Memory B cell (primary cell): Measurements from ENCODE around the gene DPP8.

ENCODE experiments used
- ATAC-seq: fragments of 150-1000 bp; cut with Tn5 transposase; 2 replicates; pipeline ENCODE4 v1.10.0; 2021; ENCODE audit warnings: low read depth, mild to moderate bottlenecking, moderate library complexity
- DNase-seq, 2 donors: peaks; one replicate each; pipeline ENCODE4 v3.0.0; 2022; ENCODE audit warnings: low spot score in 2 of 2
- H3K27ac Mint-ChIP-seq: one replicate; pipeline ENCODE4 v1.8.0; 2022; ENCODE audit warnings: mild to moderate bottlenecking, moderate library complexity, mixed read lengths
- H3K27me3 Mint-ChIP-seq: one replicate; pipeline ENCODE4 v1.8.0; 2022; ENCODE audit warnings: mixed read lengths
- H3K36me3 Mint-ChIP-seq: one replicate; pipeline ENCODE4 v1.8.0; 2022; ENCODE audit warnings: mild to moderate bottlenecking, mixed read lengths
- H3K4me1 Mint-ChIP-seq: one replicate; pipeline ENCODE4 v1.8.0; 2022; ENCODE audit warnings: mixed read lengths
- H3K4me3 Mint-ChIP-seq: one replicate; pipeline ENCODE4 v1.8.0; 2022; ENCODE audit warnings: mild to moderate bottlenecking, moderate library complexity, mixed read lengths
- H3K9me3 Mint-ChIP-seq: one replicate; pipeline ENCODE4 v1.8.0; 2022; ENCODE audit warnings: mixed read lengths

The DPP8 gene

GRCh38 chr15:65426216-65426853 lies 91.2 kb downstream of the DPP8 start:
- Mint-ChIP-seq H3K9me3 (no peaks in the 10 kb centered on the region), H3K27me3 (peaks cover 27% of the 10 kb centered on the region), H3K27ac (no peak overlapping the region), H3K4me1 (peaks cover 12% of the 10 kb centered on the region), H3K4me3 (no peak overlapping the region), H3K36me3 (peaks cover 1% of the 10 kb centered on the region)
- DNase-seq (no peak), ATAC-seq (no peak)

- H3K36me3 Mint-ChIP-seq, result no peaks in the 10 kb centered on the region
- peaks cover 34% of the 10 kb centered on the region for H3K27me3 Mint-ChIP-seq
Measured at GRCh38 chr15:65424683-65425082, 92.8 kb downstream of the DPP8 start.

GRCh38 chr15:65423976-65424679 lies 93.4 kb downstream of the DPP8 start:
- no peaks in the 10 kb centered on the region for H3K9me3 Mint-ChIP-seq
- ATAC-seq (no peak), DNase-seq (no peak)
- H3K4me1 Mint-ChIP-seq, result peaks cover 12% of the 10 kb centered on the region
- H3K4me3 Mint-ChIP-seq, result peak overlapping the region; percentile 78
- peaks cover 34% of the 10 kb centered on the region for H3K27me3 Mint-ChIP-seq
- no peak overlapping the region for H3K27ac Mint-ChIP-seq
- no peaks in the 10 kb centered on the region for H3K36me3 Mint-ChIP-seq

More at GRCh38 chr15:65424683-65425082, 92.8 kb downstream of the DPP8 start:
- no peaks in the 10 kb centered on the region for H3K9me3 Mint-ChIP-seq
- H3K4me3 Mint-ChIP-seq, result no peak overlapping the region
- no peak overlapping the region for H3K27ac Mint-ChIP-seq
- no peak for DNase-seq
- peaks cover 12% of the 10 kb centered on the region for H3K4me1 Mint-ChIP-seq
- no peak for ATAC-seq

- DNase-seq (no peak), ATAC-seq (no peak)
- Mint-ChIP-seq H3K4me3 (peak overlapping the region; percentile 78), H3K27ac (no peak overlapping the region), H3K27me3 (peaks cover 38% of the 10 kb centered on the region), H3K36me3 (no peaks in the 10 kb centered on the region), H3K9me3 (no peaks in the 10 kb centered on the region), H3K4me1 (peaks cover 12% of the 10 kb centered on the region)
Measured at GRCh38 chr15:65423150-65423975, 94.1 kb downstream of the DPP8 start.

GRCh38 chr15:65421360-65422215 lies 95.9 kb downstream of the DPP8 start:
- H3K9me3 Mint-ChIP-seq, result no peaks in the 10 kb centered on the region
- H3K27ac Mint-ChIP-seq, result peak overlapping the region; percentile 7
- ATAC-seq (peak; percentile 50), DNase-seq (no peak)
- H3K27me3 Mint-ChIP-seq, result peaks cover 38% of the 10 kb centered on the region
- peak overlapping the region; percentile 82 for H3K4me3 Mint-ChIP-seq
- H3K36me3 Mint-ChIP-seq, result no peaks in the 10 kb centered on the region
- peaks cover 12% of the 10 kb centered on the region for H3K4me1 Mint-ChIP-seq

- peaks cover 12% of the 10 kb centered on the region for H3K4me1 Mint-ChIP-seq
- ATAC-seq (no peak), DNase-seq (no peak)
- H3K4me3 Mint-ChIP-seq, result no peak overlapping the region
- H3K36me3 Mint-ChIP-seq, result no peaks in the 10 kb centered on the region
- H3K9me3 Mint-ChIP-seq, result no peaks in the 10 kb centered on the region
- H3K27ac Mint-ChIP-seq, result no peak overlapping the region
- peaks cover 34% of the 10 kb centered on the region for H3K27me3 Mint-ChIP-seq
Measured at GRCh38 chr15:65420975-65421359, 96.5 kb downstream of the DPP8 start.

GRCh38 chr15:65418596-65418995 lies 98.9 kb downstream of the DPP8 start:
- Mint-ChIP-seq H3K36me3 (no peaks in the 10 kb centered on the region), H3K9me3 (no peaks in the 10 kb centered on the region), H3K27me3 (peaks cover 21% of the 10 kb centered on the region), H3K4me1 (peaks cover 9% of the 10 kb centered on the region), H3K4me3 (no peak overlapping the region), H3K27ac (no peak overlapping the region)
- DNase-seq (no peak), ATAC-seq (no peak)

GRCh38 chr15:65416845-65417416 lies 100.6 kb downstream of the DPP8 start:
- Mint-ChIP-seq H3K4me1 (peaks cover 2% of the 10 kb centered on the region), H3K4me3 (no peak overlapping the region), H3K36me3 (no peaks in the 10 kb centered on the region), H3K27ac (no peak overlapping the region), H3K27me3 (peaks cover 12% of the 10 kb centered on the region), H3K9me3 (no peaks in the 10 kb centered on the region)
- DNase-seq (no peak), ATAC-seq (no peak)

GRCh38 chr15:65414841-65415621 lies 102.5 kb downstream of the DPP8 start:
- Mint-ChIP-seq H3K9me3 (no peaks in the 10 kb centered on the region), H3K4me3 (no peak overlapping the region), H3K4me1 (peaks cover 11% of the 10 kb centered on the region), H3K27me3 (peaks cover 16% of the 10 kb centered on the region), H3K27ac (no peak overlapping the region), H3K36me3 (no peaks in the 10 kb centered on the region)
- ATAC-seq (no peak), DNase-seq (no peak)

GRCh38 chr15:65413760-65414144 lies 103.7 kb downstream of the DPP8 start:
- ATAC-seq, result no peak
- peaks cover 19% of the 10 kb centered on the region for H3K27me3 Mint-ChIP-seq

GRCh38 chr15:65413051-65413759 lies 104.3 kb downstream of the DPP8 start:
- Mint-ChIP-seq H3K27me3 (peaks cover 16% of the 10 kb centered on the region), H3K27ac (no peak overlapping the region), H3K9me3 (no peaks in the 10 kb centered on the region), H3K4me3 (no peak overlapping the region), H3K36me3 (no peaks in the 10 kb centered on the region), H3K4me1 (peaks cover 19% of the 10 kb centered on the region)
- ATAC-seq, result no peak
- no peak for DNase-seq

More at GRCh38 chr15:65413760-65414144, 103.7 kb downstream of the DPP8 start:
- H3K4me3 Mint-ChIP-seq, result no peak overlapping the region
- DNase-seq, result no peak
- H3K27ac Mint-ChIP-seq, result no peak overlapping the region
- no peaks in the 10 kb centered on the region for H3K36me3 Mint-ChIP-seq
- H3K9me3 Mint-ChIP-seq, result no peaks in the 10 kb centered on the region
- H3K4me1 Mint-ChIP-seq, result peaks cover 19% of the 10 kb centered on the region

GRCh38 chr15:65412556-65412955 lies 104.9 kb downstream of the DPP8 start:
- Mint-ChIP-seq H3K4me3 (no peak overlapping the region), H3K9me3 (no peaks in the 10 kb centered on the region), H3K4me1 (peaks cover 19% of the 10 kb centered on the region), H3K36me3 (no peaks in the 10 kb centered on the region), H3K27me3 (peaks cover 16% of the 10 kb centered on the region), H3K27ac (no peak overlapping the region)
- no peak for ATAC-seq
- no peak for DNase-seq
